HCT116 (cell line): Measurements from ENCODE around the gene ANKRD6. TPM values are rescaled to one million over a fixed set of nuclear protein-coding genes. Genes with fewer than 3 reads are reported as not detected.

ENCODE experiments used
- ATAC-seq: fragments of 200-7000 bp; cut with Tn5 transposase; 2 replicates; pipeline ENCODE4 v1.9.1; 2020; ENCODE audit warnings: mild to moderate bottlenecking, moderate library complexity
- BruUV-seq: library from RNA; stranded (reverse); fragments of 400-500 nt; replicated peaks from 2 replicates; lab custom pipeline; 2021; lab: Mats Ljungman, UMichigan
- CTCF ChIA-PET: fragments of 300-600 bp; sonication (Branson Sonifier 250); formaldehyde crosslinking; loops from one replicate; lab custom pipeline; 2021; ENCODE audit warnings: antibody characterized with exemption; lab: Charles Lee
- POLR2A ChIA-PET: fragments of 300-600, 350-600 bp; sonication (Branson Sonifier 250); formaldehyde crosslinking; loops from one replicate; lab custom pipeline; 2021; ENCODE audit warnings: antibody characterized with exemption; lab: Charles Lee
- RAD21 ChIA-PET, 2 experiments: fragments of 300-600 bp; sonication (Branson Sonifier 250); formaldehyde crosslinking; loops; one replicate each; lab custom pipeline; 2023; ENCODE audit warnings: low total read pairs in 2 of 2; ENCODE audit not compliant: uncharacterized antibody in 2 of 2, unreplicated experiment in 2 of 2, low non-redundant PET in 1 of 2; lab: Charles Lee
- DNase-seq: peaks from one replicate; pipeline ENCODE4 v3.0.0-alpha.2; 2010; ENCODE audit warnings: low read depth, low spot score
- H2AFZ ChIP-seq: fragments of 200-600 bp; shearing (Covaris generic), sonication (generic); 2 replicates; pipeline ENCODE4 v1.6.1; 2017; ENCODE audit warnings: low read depth, mixed run types, mixed read lengths, antibody characterized with exemption, low read length; ENCODE audit not compliant: poor library complexity, severe bottlenecking
- H3K27ac ChIP-seq: 2 replicates; pipeline ENCODE4 v1.5.1; 2012; ENCODE audit warnings: low read depth, low read length
- H3K27me3 ChIP-seq: fragments of 200-600 bp; sonication (generic); 2 replicates; pipeline ENCODE4 v1.6.1; 2016; ENCODE audit warnings: mixed run types, low read length, mixed read lengths; ENCODE audit not compliant: insufficient read depth
- H3K36me3 ChIP-seq, 2 experiments: fragments of 200-500 bp in 1 of 2; fragments of 200-600 bp in 1 of 2; sonication (Bioruptor generic) in 1 of 2; sonication (generic) in 1 of 2; 2 replicates each; pipeline versions ENCODE4 v1.5.1 to v1.6.1; 2014 to 2016; ENCODE audit warnings: low read length in 2 of 2, inconsistent platforms in 1 of 2, mixed read lengths in 1 of 2, mixed run types in 1 of 2; ENCODE audit not compliant: insufficient read depth in 2 of 2, control insufficient read depth in 1 of 2
- H3K4me1 ChIP-seq, 2 experiments: fragments of 200-600 bp in 1 of 2; sonication (generic) in 1 of 2; 2 replicates each; pipeline versions ENCODE4 v1.5.1 to v1.6.1; 2012 to 2017; ENCODE audit warnings: low read length in 2 of 2, inconsistent platforms in 1 of 2, mild to moderate bottlenecking in 1 of 2, mixed read lengths in 1 of 2, mixed run types in 1 of 2, moderate library complexity in 1 of 2; ENCODE audit not compliant: insufficient read depth in 2 of 2, control insufficient read depth in 1 of 2
- H3K4me2 ChIP-seq: fragments of 200-600 bp; sonication (generic); 2 replicates; pipeline ENCODE4 v1.6.1; 2017; ENCODE audit warnings: mixed run types, low read length, mixed read lengths
- H3K4me3 ChIP-seq, 2 experiments: fragments of 200-600 bp in 1 of 2; sonication (generic) in 1 of 2; replicated peaks in 1 of 2; 2 replicates each; pipeline ENCODE4 v1.5.1; 2011 to 2016; ENCODE audit warnings: low read length in 2 of 2, control low read depth in 1 of 2, low read depth in 1 of 2, mild to moderate bottlenecking in 1 of 2, mixed read lengths in 1 of 2, mixed run types in 1 of 2
- H3K79me2 ChIP-seq: fragments of 200-600 bp; sonication (generic); 2 replicates; pipeline ENCODE4 v1.6.1; 2017; ENCODE audit warnings: mild to moderate bottlenecking, mixed run types, low read length, moderate library complexity, mixed read lengths; ENCODE audit not compliant: insufficient read depth
- H3K9ac ChIP-seq: fragments of 200-600 bp; sonication (generic); 2 replicates; pipeline ENCODE4 v1.6.1; 2016; ENCODE audit warnings: low read length, mixed read lengths
- H3K9me2 ChIP-seq: fragments of 200-600 bp; sonication (generic), shearing (Covaris generic); 2 replicates; pipeline ENCODE4 v1.6.1; 2017; ENCODE audit warnings: mixed run types, mild to moderate bottlenecking, moderate library complexity; ENCODE audit not compliant: insufficient read depth
- H3K9me3 ChIP-seq, 2 experiments: fragments of 200-500 bp in 1 of 2; fragments of 200-600 bp in 1 of 2; sonication (Bioruptor generic) in 1 of 2; sonication (generic) in 1 of 2; 2 replicates each; pipeline ENCODE4 v1.6.1; 2014 to 2017; ENCODE audit warnings: low read length in 2 of 2, mixed read lengths in 2 of 2, inconsistent platforms in 1 of 2, low read depth in 1 of 2, mild to moderate bottlenecking in 1 of 2, mixed run types in 1 of 2, moderate library complexity in 1 of 2; ENCODE audit not compliant: control insufficient read depth in 1 of 2, insufficient read depth in 1 of 2
- H4K20me1 ChIP-seq: fragments of 200-600 bp; sonication (generic), shearing (Covaris generic); 2 replicates; pipeline ENCODE4 v1.6.1; 2017; ENCODE audit warnings: mixed run types, mild to moderate bottlenecking, moderate library complexity; ENCODE audit not compliant: insufficient read depth
- CBX3 ChIP-seq: IDR thresholded peaks from 2 replicates; pipeline ENCODE4 v1.6.1; 2012; ENCODE audit warnings: low read depth
- CEBPB ChIP-seq: IDR thresholded peaks from 2 replicates; pipeline ENCODE4 v1.6.1; 2012; ENCODE audit warnings: low read depth
- EGR1 ChIP-seq: IDR thresholded peaks from 2 replicates; pipeline ENCODE4 v1.6.1; 2012; ENCODE audit warnings: low read depth
- EZH2phosphoT487 ChIP-seq: fragments of 200-600 bp; IDR thresholded peaks from 2 replicates; pipeline ENCODE4 v1.6.1; 2018; ENCODE audit warnings: antibody characterized with exemption, borderline replicate concordance
- POLR2A ChIP-seq: IDR thresholded peaks from 2 replicates; pipeline ENCODE4 v1.7.0; 2011; ENCODE audit warnings: borderline replicate concordance; ENCODE audit not compliant: insufficient read depth, insufficient read length; ENCODE audit errors: extremely low read depth
- POLR2AphosphoS5 ChIP-seq: IDR thresholded peaks from 2 replicates; pipeline ENCODE4 v1.6.1; 2011; ENCODE audit warnings: mild to moderate bottlenecking, low read depth, low read length, moderate library complexity
- RAD21 ChIP-seq: IDR thresholded peaks from 2 replicates; pipeline ENCODE4 v1.6.1; 2012; ENCODE audit warnings: low read depth, mild to moderate bottlenecking
- SIN3A ChIP-seq: IDR thresholded peaks from 2 replicates; pipeline ENCODE4 v1.6.1; 2012; ENCODE audit warnings: low read depth
- SP1 ChIP-seq: IDR thresholded peaks from 2 replicates; pipeline ENCODE4 v1.6.1; 2012; ENCODE audit warnings: low read depth
- SRF ChIP-seq: IDR thresholded peaks from 2 replicates; pipeline ENCODE4 v1.6.1; 2012; ENCODE audit warnings: low read depth
- TCF7L2 ChIP-seq: IDR thresholded peaks from 2 replicates; pipeline ENCODE4 v1.7.0; 2011; ENCODE audit warnings: borderline replicate concordance, inconsistent platforms; ENCODE audit not compliant: insufficient read depth, insufficient read length; ENCODE audit errors: extremely low read depth
- YY1 ChIP-seq: IDR thresholded peaks from 2 replicates; pipeline ENCODE4 v1.6.1; 2011; ENCODE audit warnings: low read length, low read depth, moderate library complexity, mild to moderate bottlenecking; ENCODE audit not compliant: insufficient replicate concordance; ENCODE audit errors: extremely low read depth
- ZFX ChIP-seq: fragments of 450-650 bp; IDR thresholded peaks from 2 replicates; pipeline ENCODE4 v1.6.1; 2017
- ZNF274 ChIP-seq: fragments of 200-500 bp; sonication (Bioruptor generic); IDR thresholded peaks from 2 replicates; pipeline ENCODE4 v1.6.1; 2014; ENCODE audit warnings: mild to moderate bottlenecking, low read depth, low read length, inconsistent platforms
- intact Hi-C: fragments of 100-400 bp; cut with micrococcal nuclease; formaldehyde crosslinking; loops from 2 replicates; pipeline ENCODE4 v1.10.0; 2022
- total RNA-seq: library from RNA; stranded (reverse); gene quantifications from one replicate; pipeline ENCODE4 v1.2.1, GENCODE V29; 2021; ENCODE audit not compliant: unreplicated experiment
- TF ChIP-seq, protein P1 (sequence below): IDR thresholded peaks from 2 replicates; pipeline ENCODE4 v1.6.1; 2011; ENCODE audit warnings: mild to moderate bottlenecking, low read length, moderate library complexity; ENCODE audit not compliant: insufficient replicate concordance; ENCODE audit errors: extremely low read depth
- TF ChIP-seq, protein P2 (sequence below), 3 experiments: fragments of 200-600 bp in 1 of 3; sonication (generic) in 1 of 3; IDR thresholded peaks in 2 of 3; conservative IDR thresholded peaks in 1 of 3; 2 replicates each; pipeline ENCODE4 v1.5.1; 2012 to 2017; ENCODE audit warnings: low read depth in 2 of 3, low read length in 2 of 3, antibody characterized with exemption in 1 of 3, borderline replicate concordance in 1 of 3, control low read depth in 1 of 3, mild to moderate bottlenecking in 1 of 3, mixed read lengths in 1 of 3, mixed run types in 1 of 3, moderate library complexity in 1 of 3; ENCODE audit not compliant: insufficient read depth in 1 of 3

Gene ANKRD6
- total RNA-seq, 1 experiment from 2014 or later = 9.9 TPM

DNA sequence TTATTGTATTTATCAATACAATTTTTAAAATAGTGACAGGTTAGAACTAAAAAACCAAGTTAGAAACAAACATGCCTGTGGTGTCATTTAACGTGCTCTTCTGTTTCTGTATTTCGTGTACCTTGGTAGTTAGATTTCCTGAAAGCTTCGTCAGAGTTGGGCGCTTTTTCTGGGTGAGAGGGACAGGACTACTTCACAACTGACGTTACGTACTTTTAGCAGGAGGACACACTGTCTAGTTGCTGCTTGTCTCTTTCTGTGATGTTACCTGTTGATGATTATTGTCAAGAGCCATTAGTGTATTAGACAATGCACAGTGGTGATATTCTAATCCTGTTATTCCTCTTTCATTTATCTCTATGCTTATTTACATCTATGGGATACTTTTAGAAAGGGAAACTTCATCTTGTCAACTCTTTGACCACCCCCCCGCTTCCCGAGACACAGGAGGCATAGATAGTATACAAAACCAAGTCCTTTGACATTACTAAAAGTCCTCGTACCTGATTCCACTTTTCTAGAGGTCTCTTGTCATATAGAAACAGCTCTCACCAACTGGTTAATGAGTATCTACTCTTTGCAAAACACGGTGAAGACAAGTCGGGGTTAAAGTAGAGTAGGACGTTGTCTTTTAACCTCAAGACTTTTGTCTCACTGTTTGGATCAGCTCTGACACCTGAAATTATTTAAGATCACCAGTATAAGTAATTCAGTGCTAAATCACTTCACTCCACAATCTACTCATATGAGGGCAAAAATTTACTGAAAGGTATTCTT, 109.3 kb downstream of the ANKRD6 start:
- H3K9me2 ChIP-seq = no peaks in the 10 kb centered on the region
- H3K9me3 ChIP-seq = no peaks in the 10 kb centered on the region
- no peak overlapping the region for H3K27ac ChIP-seq
- POLR2A ChIA-PET = no interaction called here
- no peaks in the 10 kb centered on the region for H3K27me3 ChIP-seq
- no peaks in the 10 kb centered on the region for H3K4me1 ChIP-seq
- no peak for DNase-seq
- no peak overlapping the region for H3K4me2 ChIP-seq
- no peak for TF ChIP-seq POLR2AphosphoS5
- no peak for TF ChIP-seq CBX3
- no peak for TF ChIP-seq SIN3A
- TF ChIP-seq EZH2phosphoT487 = no peak
- no peak for TF ChIP-seq RAD21
- H4K20me1 ChIP-seq = no peaks in the 10 kb centered on the region
- no peaks in the 10 kb centered on the region for H3K36me3 ChIP-seq
- intact Hi-C loops = no loop called here
- CTCF ChIA-PET = no interaction called here
- no peak overlapping the region for H2AFZ ChIP-seq
- no TSS peak for BruUV-seq
- no peak overlapping the region for H3K9ac ChIP-seq
- RAD21 ChIA-PET = no interaction called here
- no peaks in the 10 kb centered on the region for H3K79me2 ChIP-seq
- ATAC-seq = no peak
- H3K4me3 ChIP-seq = no peak overlapping the region

DNA sequence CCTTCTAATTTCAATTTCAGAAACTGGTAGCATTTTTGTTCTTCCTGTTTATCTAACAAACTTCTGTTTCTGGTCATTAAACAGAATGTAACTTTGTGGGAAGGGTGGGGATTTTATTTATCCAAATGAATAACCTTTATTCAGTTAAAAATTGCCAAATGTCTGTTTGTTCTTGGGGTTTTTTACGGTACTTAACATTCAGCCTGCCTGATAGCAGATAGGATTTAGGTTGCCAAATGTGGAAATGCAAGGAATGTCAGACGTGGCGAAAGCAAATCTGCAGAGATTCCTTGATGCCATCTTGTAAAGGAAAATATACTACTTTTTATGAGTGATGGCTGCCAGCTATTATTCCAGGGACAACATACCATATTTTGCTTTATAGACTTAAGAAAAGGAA, 109.9 kb downstream of the ANKRD6 start:
- CTCF ChIA-PET = no interaction called here

More for the DNA sequence above, 109.9 kb downstream of the ANKRD6 start:
- ATAC-seq (no peak), DNase-seq (no peak)
- Histone ChIP-seq H3K9me3 (no peaks in the 10 kb centered on the region), H2AFZ (no peak overlapping the region), H4K20me1 (no peaks in the 10 kb centered on the region), H3K9ac (no peak overlapping the region), H3K9me2 (no peaks in the 10 kb centered on the region), H3K27me3 (no peaks in the 10 kb centered on the region), H3K4me1 (no peaks in the 10 kb centered on the region), H3K4me3 (no peak overlapping the region), H3K36me3 (no peaks in the 10 kb centered on the region), H3K27ac (no peak overlapping the region), H3K4me2 (no peak overlapping the region), H3K79me2 (no peaks in the 10 kb centered on the region)
- ChIA-PET POLR2A (no interaction called here), RAD21 (no interaction called here)
- no TSS peak for BruUV-seq
- intact Hi-C loops = no loop called here
- TF ChIP-seq CEBPB (no peak), EZH2phosphoT487 (no peak), POLR2A (no peak), SRF (no peak), TCF7L2 (no peak), YY1 (no peak), ZFX (no peak), SP1 (no peak), EGR1 (no peak), POLR2AphosphoS5 (no peak), SIN3A (no peak), ZNF274 (no peak)
- TF ChIP-seq, protein P1, sequence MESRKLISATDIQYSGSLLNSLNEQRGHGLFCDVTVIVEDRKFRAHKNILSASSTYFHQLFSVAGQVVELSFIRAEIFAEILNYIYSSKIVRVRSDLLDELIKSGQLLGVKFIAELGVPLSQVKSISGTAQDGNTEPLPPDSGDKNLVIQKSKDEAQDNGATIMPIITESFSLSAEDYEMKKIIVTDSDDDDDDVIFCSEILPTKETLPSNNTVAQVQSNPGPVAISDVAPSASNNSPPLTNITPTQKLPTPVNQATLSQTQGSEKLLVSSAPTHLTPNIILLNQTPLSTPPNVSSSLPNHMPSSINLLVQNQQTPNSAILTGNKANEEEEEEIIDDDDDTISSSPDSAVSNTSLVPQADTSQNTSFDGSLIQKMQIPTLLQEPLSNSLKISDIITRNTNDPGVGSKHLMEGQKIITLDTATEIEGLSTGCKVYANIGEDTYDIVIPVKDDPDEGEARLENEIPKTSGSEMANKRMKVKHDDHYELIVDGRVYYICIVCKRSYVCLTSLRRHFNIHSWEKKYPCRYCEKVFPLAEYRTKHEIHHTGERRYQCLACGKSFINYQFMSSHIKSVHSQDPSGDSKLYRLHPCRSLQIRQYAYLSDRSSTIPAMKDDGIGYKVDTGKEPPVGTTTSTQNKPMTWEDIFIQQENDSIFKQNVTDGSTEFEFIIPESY = no peak
- TF ChIP-seq, protein P2, sequence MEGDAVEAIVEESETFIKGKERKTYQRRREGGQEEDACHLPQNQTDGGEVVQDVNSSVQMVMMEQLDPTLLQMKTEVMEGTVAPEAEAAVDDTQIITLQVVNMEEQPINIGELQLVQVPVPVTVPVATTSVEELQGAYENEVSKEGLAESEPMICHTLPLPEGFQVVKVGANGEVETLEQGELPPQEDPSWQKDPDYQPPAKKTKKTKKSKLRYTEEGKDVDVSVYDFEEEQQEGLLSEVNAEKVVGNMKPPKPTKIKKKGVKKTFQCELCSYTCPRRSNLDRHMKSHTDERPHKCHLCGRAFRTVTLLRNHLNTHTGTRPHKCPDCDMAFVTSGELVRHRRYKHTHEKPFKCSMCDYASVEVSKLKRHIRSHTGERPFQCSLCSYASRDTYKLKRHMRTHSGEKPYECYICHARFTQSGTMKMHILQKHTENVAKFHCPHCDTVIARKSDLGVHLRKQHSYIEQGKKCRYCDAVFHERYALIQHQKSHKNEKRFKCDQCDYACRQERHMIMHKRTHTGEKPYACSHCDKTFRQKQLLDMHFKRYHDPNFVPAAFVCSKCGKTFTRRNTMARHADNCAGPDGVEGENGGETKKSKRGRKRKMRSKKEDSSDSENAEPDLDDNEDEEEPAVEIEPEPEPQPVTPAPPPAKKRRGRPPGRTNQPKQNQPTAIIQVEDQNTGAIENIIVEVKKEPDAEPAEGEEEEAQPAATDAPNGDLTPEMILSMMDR (IDR thresholded peaks at IDR 0.05 in 2 of 3, conservative IDR thresholded peaks at IDR 0.05 in 1 of 3; ENCODE audit: borderline replicate concordance in 1 of 3, insufficient read depth in 1 of 3, low read depth in 2 of 3, low read length in 2 of 3) = no peak
